Psoas muscle (tissue), 8 donors: ENCODE measurements around the gene SLC38A9. TPM values are rescaled to one million over a fixed set of nuclear protein-coding genes. Genes with fewer than 3 reads are reported as not detected.
A peak's percentile ranks its signal among the peaks of the same experiment; 100 is the strongest.

Experiments used
- ATAC-seq, 4 donors: fragments of 200-7000 bp; cut with Tn5 transposase; one replicate each; pipeline ENCODE4 v1.9.1; 2020; ENCODE audit warnings: moderate library complexity in 3 of 4, mild to moderate bottlenecking in 2 of 4
- DNase-seq, 2 donors: peaks; one replicate each; pipeline ENCODE4 v3.0.0-alpha.2; 2020
- H3K27ac ChIP-seq: fragments of 200-600 bp; one replicate; pipeline ENCODE4 v1.8.0; 2022
- H3K27me3 ChIP-seq, 3 donors: fragments of 200-600 bp in 1 of 3; one replicate each; pipeline versions ENCODE4 v1.6.1 to v1.8.0; 2013 to 2022; ENCODE audit warnings: low read length in 2 of 3, mild to moderate bottlenecking in 2 of 3, moderate library complexity in 1 of 3; ENCODE audit not compliant: insufficient read depth in 3 of 3
- H3K36me3 ChIP-seq, 2 donors: fragments of 200-600 bp in 1 of 2; one replicate each; pipeline versions ENCODE4 v1.6.1 to v1.8.0; 2013 to 2022; ENCODE audit warnings: low read depth in 1 of 2, mild to moderate bottlenecking in 1 of 2, moderate library complexity in 1 of 2; ENCODE audit not compliant: insufficient read depth in 1 of 2
- H3K4me1 ChIP-seq: fragments of 200-600 bp; one replicate; pipeline ENCODE4 v1.8.0; 2022
- H3K4me3 ChIP-seq: fragments of 200-600 bp; one replicate; pipeline ENCODE4 v1.8.0; 2022; ENCODE audit warnings: mild to moderate bottlenecking
- H3K9me3 ChIP-seq: fragments of 200-600 bp; one replicate; pipeline ENCODE4 v1.8.0; 2022
- CTCF ChIP-seq: fragments of 200-600 bp; IDR thresholded peaks from one replicate; pipeline ENCODE4 v1.8.0; 2022; ENCODE audit warnings: antibody characterized with exemption
- WGBS, 3 donors: extraction: QIAGEN DNeasy Blood & Tissue Kit; methylation state at CpG; one replicate each; pipeline versions ENCODE4 v1.1.6 to v1.1.7; 2013; 5-methylcytosine and 5-hydroxymethylcytosine counted together
- intact Hi-C, 2 donors: fragments of 100-400 bp; cut with DNase I; formaldehyde crosslinking; loops; one replicate each; pipeline versions ENCODE4 v1.11.0 to v1.14.2; 2022
- polyA plus RNA-seq, 3 donors: library from polyadenylated mRNA; stranded (reverse); fragments of 200-250 nt; gene quantifications; one replicate each; pipeline ENCODE4 v1.2.3, GENCODE V29; 2013
- total RNA-seq, 4 donors: library from RNA; stranded (reverse); fragmentation: NEBNext Ultra II Directional in 2 of 4; extraction: Animal tissue kit (Norgen Biotek cat#: 25700) in 2 of 4; gene quantifications; one replicate each; pipeline versions ENCODE4 v1.2.1 to v1.2.4, GENCODE V29; 2021 to 2023
- donor health status: healthy with polysubstance abuse.
- donor health status: DM: no; HTN: no; CAD: no; lungs with moderate emphysema.
- donor health status: Bipolar disorder and iron deficiency.
- donor health status: healthy.
- donor health status: DM: yes; HTN: yes; CAD: no.
- donor health status: DM: no; HTN: no; CAD: no.
- donor health status: DM: no; HTN: no; CAD: no.
- donor health status: DM: yes; HTN: yes; CAD: no.

SLC38A9 gene
- total and polyA plus RNA-seq, 7 donors, result 4.3 to 7.2 (median 6.8) TPM

- intact Hi-C loops, result no loop called here
- no peaks in the 10 kb centered on the region for H3K36me3 ChIP-seq
- peak overlapping the region; percentile 86 for H3K27ac ChIP-seq
- no peak for ATAC-seq
- no peak overlapping the region for H3K4me3 ChIP-seq
- no peaks in the 10 kb centered on the region for H3K27me3 ChIP-seq
- H3K4me1 ChIP-seq, result peaks cover 50% of the 10 kb centered on the region
- DNase-seq, result no peak
- no peak for TF ChIP-seq CTCF
- WGBS, 3 donors, result 45 to 72% (median 53%) methylated on average over 7 of the region's 7 CpGs
- no peaks in the 10 kb centered on the region for H3K9me3 ChIP-seq
Observed at GRCh38 chr5:55604611-55605067, 107.5 kb downstream of the SLC38A9 start.

DNA sequence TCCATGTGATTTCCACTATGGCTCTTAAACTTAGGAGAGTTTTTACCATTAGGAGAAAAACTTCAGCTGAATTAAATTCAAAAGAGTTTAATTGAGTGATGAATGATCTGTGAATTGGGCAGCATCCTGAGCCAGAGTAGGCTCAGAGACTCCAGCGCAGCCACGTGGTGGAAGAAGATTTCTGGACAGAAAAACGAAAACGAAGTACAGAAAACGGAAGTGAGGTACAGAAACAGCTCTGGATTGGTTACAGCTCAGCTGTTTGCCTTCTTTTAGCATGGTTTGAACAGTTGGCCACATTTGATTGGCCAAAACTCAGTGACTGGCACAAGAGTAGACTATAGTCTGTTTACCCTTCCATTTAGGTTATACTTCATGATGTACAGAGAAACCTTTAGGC is 108.2 kb downstream of the SLC38A9 start:
- Histone ChIP-seq H3K4me1 (peaks cover 54% of the 10 kb centered on the region), H3K9me3 (no peaks in the 10 kb centered on the region), H3K36me3 (no peaks in the 10 kb centered on the region), H3K27me3 (no peaks in the 10 kb centered on the region), H3K4me3 (no peak overlapping the region), H3K27ac (peak overlapping the region; percentile 86)
- TF ChIP-seq CTCF, result no peak
- DNase-seq, result no peak
- intact Hi-C loops, result no loop called here
- WGBS, 3 donors, result 28 to 58% (median 29%) methylated on average over 5 of the region's 5 CpGs
- peak in 2 of 4 donors; percentile 5 to 21 for ATAC-seq

DNA sequence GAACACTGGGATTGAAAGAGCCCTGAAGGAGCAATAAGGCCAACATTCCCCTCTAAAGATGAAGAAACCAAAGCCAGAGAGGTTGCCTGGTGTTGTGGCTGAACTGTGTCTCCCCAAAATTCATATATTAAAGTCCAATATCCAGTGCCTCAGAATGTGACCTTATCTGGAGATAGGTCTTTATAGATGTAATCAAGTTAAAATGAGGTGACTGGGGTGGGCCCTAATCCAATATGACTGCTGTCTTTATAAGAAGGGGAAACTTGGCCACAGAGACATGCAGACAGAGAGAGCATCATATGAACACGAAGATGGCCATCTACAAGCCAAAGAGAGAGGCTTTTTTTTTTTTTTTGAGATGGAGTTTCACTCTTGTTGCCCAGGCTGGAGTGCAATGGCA is 110.5 kb downstream of the SLC38A9 start:
- ATAC-seq, result peak in 1 of 4 donors; percentile 4
- peak overlapping the region; percentile 49 for H3K4me3 ChIP-seq
- H3K4me1 ChIP-seq, result peaks cover 59% of the 10 kb centered on the region

GRCh38 chr5:55601204-55601618 is 110.9 kb downstream of the SLC38A9 start:
- no peaks in the 10 kb centered on the region for H3K9me3 ChIP-seq
- DNase-seq (peak; percentile 76 to 91), ATAC-seq (peak; percentile 68 to 87 (median 79))
- no peaks in the 10 kb centered on the region for H3K36me3 ChIP-seq
- peak overlapping the region; percentile 49 for H3K4me3 ChIP-seq
- no peaks in the 10 kb centered on the region for H3K27me3 ChIP-seq
- intact Hi-C loops, result loop anchor here in 1 of 2 donors (2.0 kb wide), 1 partner anchor 66 kb away; the partner anchor contains the start of gene PLPP1
- 1 to 2% (median 2%) methylated on average over 8 of the region's 8 CpGs for WGBS, 3 donors
- TF ChIP-seq CTCF, result no peak
- peaks cover 60% of the 10 kb centered on the region for H3K4me1 ChIP-seq
- peak overlapping the region; percentile 86 for H3K27ac ChIP-seq

More for the DNA sequence above, 110.5 kb downstream of the SLC38A9 start:
- intact Hi-C loops, result loop anchor here in 1 of 2 donors (2.0 kb wide), 1 partner anchor 67 kb away; the partner anchor contains the start of gene PLPP1
- WGBS, 3 donors, result 8 to 19% (median 14%) methylated on average over 1 of the region's 1 CpG
- TF ChIP-seq CTCF, result no peak
- no peaks in the 10 kb centered on the region for H3K27me3 ChIP-seq
- no peaks in the 10 kb centered on the region for H3K36me3 ChIP-seq
- H3K9me3 ChIP-seq, result no peaks in the 10 kb centered on the region
- DNase-seq, result no peak
- H3K27ac ChIP-seq, result peak overlapping the region; percentile 86
